Body of pancreas (tissue), 4 donors: ENCODE data around the gene WDR86. TPM values are rescaled to one million over a fixed set of nuclear protein-coding genes. Genes with fewer than 3 reads are reported as not detected.

Experiments
- ATAC-seq: fragments of 150-250 bp; one replicate; pipeline ENCODE4 v1.9.1; 2016
- DNase-seq, 4 donors: peaks; one replicate each; pipeline ENCODE4 v3.0.0-alpha.2; 2019
- H3K27ac ChIP-seq, 4 donors: fragments of 200-600 bp; sonication (generic); 1 replicate in 3 of 4; 2 replicates in 1 of 4; pipeline versions ENCODE4 v1.5.1 to v1.6.1; 2016 to 2019; ENCODE audit warnings: mild to moderate bottlenecking in 1 of 4, mixed read lengths in 1 of 4, moderate library complexity in 1 of 4
- H3K27me3 ChIP-seq, 2 donors: fragments of 200-600 bp; sonication (generic); one replicate each; pipeline ENCODE4 v1.6.0; 2016; ENCODE audit warnings: mild to moderate bottlenecking in 1 of 2
- H3K36me3 ChIP-seq, 2 donors: fragments of 200-600 bp; sonication (generic); replicated peaks in 1 of 2; 2 replicates each; pipeline ENCODE4 v1.5.1; 2016; ENCODE audit warnings: low read depth in 2 of 2; ENCODE audit not compliant: insufficient read depth in 1 of 2
- H3K4me1 ChIP-seq: fragments of 200-600 bp; sonication (generic); one replicate; pipeline ENCODE4 v1.6.0; 2016
- H3K4me3 ChIP-seq, 2 donors: fragments of 200-600 bp; sonication (generic); 1 replicate in 1 of 2; 2 replicates in 1 of 2; pipeline ENCODE4 v1.5.1; 2016 to 2019
- H3K9me3 ChIP-seq, 3 donors: fragments of 200-600 bp; sonication (generic); 1 replicate in 2 of 3; 2 replicates in 1 of 3; pipeline ENCODE4 v1.5.1; 2016
- POLR2A ChIP-seq, 3 donors: fragments of 450-650 bp; IDR thresholded peaks; one replicate each; pipeline ENCODE4 v1.6.1; 2016; ENCODE audit warnings: antibody characterized with exemption in 3 of 3, mild to moderate bottlenecking in 2 of 3
- WGBS, 2 donors: methylation state at CpG; one replicate each; pipeline ENCODE4 v1.1.5; 2017; 5-methylcytosine and 5-hydroxymethylcytosine counted together
- intact Hi-C: fragments of 100-400 bp; cut with DNase I; formaldehyde crosslinking; loops from one replicate; pipeline ENCODE4 v1.15.1; 2023
- total RNA-seq, 2 donors: library from RNA; depleted of rRNA; stranded (reverse); fragments of >200 nt; gene quantifications; one replicate each; pipeline ENCODE4 v1.1.0, GENCODE V29; 2016
- TF ChIP-seq, protein P1 (sequence below), 7 experiments: fragments of 450-650 bp in 4 of 7; fragments of 200-600 bp in 3 of 7; sonication (generic) in 3 of 7; IDR thresholded peaks; one replicate each; pipeline ENCODE4 v1.5.1; 2016 to 2019; ENCODE audit warnings: antibody characterized with exemption in 7 of 7

The WDR86 gene
- total RNA-seq, 2 donors from 2014 or later, result 3.9 to 11.2 TPM

DNA sequence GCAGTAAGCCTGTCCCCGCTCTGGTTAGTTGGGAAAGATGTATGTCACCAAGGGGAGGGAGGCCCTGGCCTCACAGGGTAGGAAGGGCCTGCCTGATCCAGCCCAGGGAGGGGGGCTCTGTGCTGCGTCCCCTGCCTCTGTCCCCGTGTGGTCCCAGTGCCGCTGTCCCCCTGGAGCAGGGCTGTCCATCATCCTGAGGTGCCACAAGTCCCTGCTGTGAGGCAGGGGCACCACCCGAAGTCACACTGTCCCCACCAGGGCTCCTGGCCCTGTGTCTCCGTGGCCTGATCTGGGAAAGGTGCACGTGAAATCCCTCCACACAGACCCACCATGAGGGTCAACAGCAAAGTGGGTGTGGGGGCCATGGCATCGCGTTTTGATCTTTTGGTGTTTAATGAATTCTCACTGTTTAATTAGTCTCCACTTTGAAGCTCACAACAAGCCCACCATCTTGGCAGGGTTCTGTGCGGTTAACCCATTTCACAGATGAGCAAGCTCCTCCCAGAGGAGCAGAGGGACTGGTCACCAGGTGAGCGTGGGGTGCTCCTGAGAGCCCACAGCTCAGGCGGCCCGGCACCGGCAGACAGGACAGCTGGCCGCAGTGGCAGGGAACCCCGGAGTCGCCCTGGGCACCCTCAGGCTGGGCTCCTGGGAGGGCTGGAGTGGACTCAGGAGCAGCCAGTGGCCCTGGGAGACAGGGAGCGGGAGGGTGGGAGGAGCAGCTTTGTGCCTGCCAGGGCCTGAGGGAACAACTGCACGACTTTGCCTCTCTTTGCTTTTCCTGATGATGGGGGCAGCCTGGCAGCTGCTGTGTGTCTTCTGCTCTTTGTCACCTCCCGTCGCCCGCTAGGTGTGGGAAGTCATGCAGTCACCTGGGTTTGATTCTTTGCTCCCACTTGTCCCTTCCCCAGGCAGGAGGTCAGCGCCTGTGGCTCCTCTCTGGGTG is 42.1 kb upstream of the WDR86 start:
- DNase-seq (peak in 2 of 4 donors; percentile 5 to 7), ATAC-seq (no peak)
- Histone ChIP-seq H3K9me3 (no peaks in the 10 kb centered on the region), H3K36me3 (no peaks in the 10 kb centered on the region), H3K4me1 (peaks cover 6% of the 10 kb centered on the region), H3K27ac (no peak overlapping the region), H3K27me3 (no peaks in the 10 kb centered on the region), H3K4me3 (no peak overlapping the region)
- intact Hi-C loops, result no loop called here
- WGBS, 2 donors, result 75 to 83% methylated on average over 12 to 23 of the region's 23 CpGs
- TF ChIP-seq POLR2A (IDR thresholded peaks at IDR 0.05), result no peak
- TF ChIP-seq, protein P1, sequence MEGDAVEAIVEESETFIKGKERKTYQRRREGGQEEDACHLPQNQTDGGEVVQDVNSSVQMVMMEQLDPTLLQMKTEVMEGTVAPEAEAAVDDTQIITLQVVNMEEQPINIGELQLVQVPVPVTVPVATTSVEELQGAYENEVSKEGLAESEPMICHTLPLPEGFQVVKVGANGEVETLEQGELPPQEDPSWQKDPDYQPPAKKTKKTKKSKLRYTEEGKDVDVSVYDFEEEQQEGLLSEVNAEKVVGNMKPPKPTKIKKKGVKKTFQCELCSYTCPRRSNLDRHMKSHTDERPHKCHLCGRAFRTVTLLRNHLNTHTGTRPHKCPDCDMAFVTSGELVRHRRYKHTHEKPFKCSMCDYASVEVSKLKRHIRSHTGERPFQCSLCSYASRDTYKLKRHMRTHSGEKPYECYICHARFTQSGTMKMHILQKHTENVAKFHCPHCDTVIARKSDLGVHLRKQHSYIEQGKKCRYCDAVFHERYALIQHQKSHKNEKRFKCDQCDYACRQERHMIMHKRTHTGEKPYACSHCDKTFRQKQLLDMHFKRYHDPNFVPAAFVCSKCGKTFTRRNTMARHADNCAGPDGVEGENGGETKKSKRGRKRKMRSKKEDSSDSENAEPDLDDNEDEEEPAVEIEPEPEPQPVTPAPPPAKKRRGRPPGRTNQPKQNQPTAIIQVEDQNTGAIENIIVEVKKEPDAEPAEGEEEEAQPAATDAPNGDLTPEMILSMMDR (IDR thresholded peaks at IDR 0.05), result no peak

DNA sequence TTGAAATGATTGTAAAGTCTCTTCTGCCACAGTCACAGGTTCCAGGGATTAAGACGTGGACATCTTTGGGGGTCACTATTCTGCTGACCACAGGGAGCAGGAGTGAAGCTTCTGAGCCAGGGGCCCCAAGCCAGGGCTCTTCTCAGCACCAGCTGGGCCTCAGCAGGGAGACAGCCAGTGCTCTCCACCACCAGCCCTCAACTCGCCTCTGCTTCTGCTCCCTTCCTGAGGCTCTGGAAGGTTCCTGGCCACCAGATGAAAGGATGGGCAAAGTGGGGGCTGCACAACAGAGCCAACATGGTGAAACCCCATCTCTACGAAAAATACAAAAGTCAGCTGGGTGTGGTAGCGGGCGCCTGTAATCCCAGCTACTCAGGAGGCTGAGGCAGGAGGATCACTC is 41.3 kb upstream of the WDR86 start:
- intact Hi-C loops, result no loop called here
- Histone ChIP-seq H3K27ac (no peak overlapping the region), H3K27me3 (no peaks in the 10 kb centered on the region), H3K9me3 (no peaks in the 10 kb centered on the region), H3K4me3 (no peak overlapping the region), H3K4me1 (peaks cover 6% of the 10 kb centered on the region), H3K36me3 (no peaks in the 10 kb centered on the region)
- WGBS, 2 donors, result 80 to 85% methylated on average over 5 of the region's 5 CpGs
- DNase-seq, result peak in 1 of 4 donors; percentile 1
- no peak for ATAC-seq
- no peak for TF ChIP-seq POLR2A (IDR thresholded peaks at IDR 0.05)
- TF ChIP-seq, protein P1 (IDR thresholded peaks at IDR 0.05), result no peak

GRCh38 chr7:151449990-151450389 is 40.2 kb upstream of the WDR86 start:
- WGBS, 2 donors, result 71 to 74% methylated on average over 9 of the region's 9 CpGs
- no peaks in the 10 kb centered on the region for H3K27me3 ChIP-seq
- intact Hi-C loops, result loop anchor here (5.0 kb wide), 1 partner anchor 83 kb away; no protein-coding TSS in a partner anchor
- peaks cover 6% of the 10 kb centered on the region for H3K4me1 ChIP-seq
- peak in 1 of 4 donors; percentile 1 for DNase-seq
- no peak for ATAC-seq
- no peak for TF ChIP-seq POLR2A (IDR thresholded peaks at IDR 0.05)
- TF ChIP-seq, protein P1 (IDR thresholded peaks at IDR 0.05), result no peak
- no peaks in the 10 kb centered on the region for H3K36me3 ChIP-seq
- H3K4me3 ChIP-seq, result no peak overlapping the region
- no peak overlapping the region for H3K27ac ChIP-seq
- H3K9me3 ChIP-seq, result no peaks in the 10 kb centered on the region

DNA sequence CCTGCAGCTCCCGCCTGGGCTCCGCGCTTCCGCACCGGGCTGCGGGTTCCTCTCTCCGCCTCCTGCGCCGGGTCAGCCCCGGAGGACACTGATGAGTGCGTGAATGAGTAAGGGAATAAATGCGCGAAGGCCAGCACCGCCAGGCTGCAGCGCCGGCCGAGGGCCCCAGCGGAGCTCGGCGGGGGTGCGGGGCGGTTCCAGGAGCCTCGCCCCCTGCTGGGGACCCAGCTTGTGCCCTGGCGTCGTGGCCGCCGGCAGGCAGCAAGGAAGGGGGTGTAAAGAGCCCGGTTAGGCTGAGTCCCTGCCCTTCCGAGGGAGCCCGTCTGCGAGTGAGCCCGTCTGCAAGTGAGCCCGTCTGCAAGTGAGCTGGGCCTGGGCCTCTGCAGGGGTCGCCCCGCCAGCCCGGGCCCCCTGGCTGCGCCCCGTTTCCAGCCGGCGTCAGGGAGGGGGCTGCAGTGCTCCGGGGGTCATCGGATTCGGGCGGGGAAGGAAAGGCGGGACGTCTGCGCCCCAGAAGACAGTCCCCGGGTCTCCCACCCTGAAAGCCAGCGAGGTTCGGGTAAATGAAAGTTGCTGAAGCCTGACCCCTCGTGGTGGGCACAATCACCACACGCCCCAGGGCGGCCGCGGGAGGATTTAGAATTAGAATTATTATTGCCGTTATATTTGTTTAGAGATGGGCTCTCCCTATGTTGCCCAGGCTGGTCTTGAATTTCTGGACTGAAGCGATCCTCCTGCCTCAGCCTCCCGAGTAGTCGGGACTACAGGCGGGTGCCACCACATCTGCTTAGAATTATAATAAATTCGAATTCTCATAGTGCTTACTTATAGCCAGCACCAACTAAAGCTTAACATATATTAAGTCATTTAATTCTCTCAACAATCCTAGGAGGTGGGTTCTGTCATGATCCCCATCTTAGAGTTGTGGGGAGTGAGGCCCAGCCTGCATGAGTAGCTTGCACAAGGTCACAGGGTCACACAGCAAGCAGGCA is 38.7 kb upstream of the WDR86 start:
- Histone ChIP-seq H3K36me3 (no peaks in the 10 kb centered on the region), H3K4me1 (peaks cover 6% of the 10 kb centered on the region), H3K4me3 (peak overlapping the region; percentile 25 to 37), H3K9me3 (no peaks in the 10 kb centered on the region), H3K27ac (peak overlapping the region in 3 of 4 donors; percentile 6 to 48 (median 36)), H3K27me3 (no peaks in the 10 kb centered on the region)
- DNase-seq (peak; percentile 67 to 76 (median 74)), ATAC-seq (peak; percentile 88)
- no peak for TF ChIP-seq POLR2A (IDR thresholded peaks at IDR 0.05)
- TF ChIP-seq, protein P1 (IDR thresholded peaks at IDR 0.05), result peak; percentile 79 to 88 (median 84)
- 10 to 29% methylated on average over 20 to 57 of the region's 61 CpGs for WGBS, 2 donors
- intact Hi-C loops, result loop anchor here (5.0 kb wide), 1 partner anchor 81 kb away; no protein-coding TSS in a partner anchor
